Activated CD4-positive, alpha-beta T cell treated with anti-CD3 and anti-CD28 coated beads for 1 hour (primary cell): ENCODE data around the gene AMMECR1L.
"Not testable (repeated sequence)": the region's sequence is repeated elsewhere in the genome, so short reads cannot be mapped to it uniquely, and the experiment has no call there.

ENCODE experiments used
- DNase-seq: peaks from one replicate; pipeline ENCODE4 v3.0.0-alpha.2; 2020

Gene AMMECR1L

DNA sequence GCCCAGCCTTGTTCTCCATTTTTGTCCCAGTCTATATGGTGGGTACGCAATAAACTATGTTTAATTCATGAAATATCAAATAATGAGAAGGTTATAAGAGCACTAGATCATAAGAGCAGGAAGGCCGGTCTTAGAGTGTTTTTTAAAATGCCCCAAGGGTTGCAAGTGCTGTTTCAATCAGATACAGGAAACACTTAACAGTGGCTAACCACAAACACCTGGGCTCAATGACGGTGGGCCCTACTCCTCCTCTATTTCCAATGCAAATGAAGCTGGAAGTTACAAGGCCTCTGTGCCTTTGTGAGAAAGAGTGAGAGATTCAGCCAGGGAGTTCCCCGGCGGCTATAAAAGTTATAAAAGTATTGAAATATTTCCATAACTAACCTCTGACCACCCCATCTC lies 55.9 kb downstream of the AMMECR1L start:
- peak; percentile 22 for DNase-seq

DNA sequence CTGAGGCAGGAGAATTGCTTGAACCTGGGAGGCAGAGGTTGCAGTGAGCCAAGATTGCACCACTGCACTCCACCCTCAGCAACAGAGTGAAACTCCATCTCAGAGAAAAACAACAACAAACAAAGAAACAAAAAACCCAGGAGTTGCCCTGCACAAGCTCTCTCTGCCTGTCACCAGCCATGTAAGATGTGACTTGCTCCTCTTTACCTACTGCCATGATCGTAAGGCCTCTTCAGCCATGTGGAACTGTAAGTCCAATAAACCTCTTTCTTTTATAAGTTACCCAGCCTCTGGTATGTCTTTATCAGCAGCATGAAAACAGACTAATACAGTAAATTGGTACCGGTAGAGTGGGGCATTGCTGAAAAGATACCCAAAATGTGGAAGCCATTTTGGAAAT lies 59.0 kb downstream of the AMMECR1L start:
- DNase-seq, result not testable (repeated sequence)

DNA sequence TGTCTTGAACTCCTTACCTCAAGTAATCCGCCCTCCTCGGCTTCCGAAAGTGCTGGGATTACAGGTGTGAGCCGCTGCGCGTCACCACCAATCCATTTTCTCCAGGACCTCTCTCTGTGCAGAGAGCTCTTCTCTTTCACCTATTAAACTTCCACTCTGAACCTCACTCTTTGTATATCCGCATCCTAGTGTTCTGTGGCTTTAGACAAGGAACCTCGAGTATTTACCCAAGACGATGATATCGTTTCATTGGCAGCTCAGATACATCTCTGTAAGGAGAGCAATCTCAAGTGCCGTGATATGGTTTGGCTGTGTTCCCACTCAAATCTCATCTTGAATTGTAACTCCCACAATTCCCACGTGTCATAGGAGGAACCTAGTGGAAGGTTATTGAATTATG lies 59.7 kb downstream of the AMMECR1L start:
- no peak for DNase-seq

GRCh38 chr2:127820080-127820668 lies 65.6 kb downstream of the AMMECR1L start:
- no peak for DNase-seq

DNA sequence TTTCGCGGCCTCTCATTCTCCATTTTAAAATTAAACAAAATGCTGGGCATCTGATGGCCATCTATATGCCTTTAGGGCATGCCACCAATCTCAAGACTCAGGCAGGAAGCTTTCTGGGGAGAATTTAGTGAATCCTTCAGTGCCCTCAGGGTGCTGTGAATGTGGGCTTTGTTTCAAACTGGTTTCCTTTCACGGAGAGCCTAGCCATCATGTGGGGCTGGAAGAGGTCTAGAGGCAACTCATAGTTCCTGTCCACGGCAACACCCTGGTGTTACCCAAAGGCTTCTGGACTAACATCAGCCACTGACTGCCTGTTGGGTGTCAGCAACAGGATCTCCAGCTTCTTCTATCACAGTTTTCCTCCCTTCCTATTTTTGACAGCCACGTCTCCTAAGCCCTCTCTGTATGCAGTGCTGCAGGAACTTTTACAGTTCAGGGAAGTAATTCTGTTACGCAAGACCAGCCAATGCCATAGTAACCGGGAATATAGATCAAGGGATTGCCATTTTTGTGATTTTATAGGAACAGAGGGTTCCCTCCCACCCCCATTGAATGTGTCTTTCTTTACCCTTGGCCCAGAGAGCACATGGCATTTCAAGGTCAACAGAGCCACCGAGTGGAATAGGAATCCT lies 66.8 kb downstream of the AMMECR1L start:
- DNase-seq, result no peak

- DNase-seq, result no peak
Observed at GRCh38 chr2:127818241-127818640, 67.5 kb downstream of the AMMECR1L start.

- no peak for DNase-seq
Observed at GRCh38 chr2:127814677-127815076, 71.1 kb downstream of the AMMECR1L start.

DNA sequence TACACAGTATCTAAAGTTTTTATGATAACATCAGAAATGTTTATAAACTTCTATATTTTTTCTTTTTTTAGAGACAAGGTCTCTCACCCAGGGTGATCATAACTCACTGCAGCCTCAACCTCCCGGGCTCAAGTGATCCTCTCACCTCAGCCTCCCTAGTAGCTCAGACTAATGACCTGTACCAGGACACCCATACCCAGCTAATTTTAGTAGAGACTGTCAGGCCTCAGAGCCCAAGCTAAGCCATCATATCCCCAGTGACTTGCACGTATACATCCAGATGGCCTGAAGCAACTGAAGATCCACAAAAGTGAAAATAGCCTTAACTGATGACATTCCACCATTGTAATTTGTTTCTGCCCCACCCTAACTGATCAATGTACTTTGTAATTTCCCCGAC lies 73.3 kb downstream of the AMMECR1L start:
- DNase-seq, result not testable (repeated sequence)
